WTC11 (cell line): ENCODE results near the gene FAF1. TPM values are rescaled to one million over a fixed set of nuclear protein-coding genes. Genes with fewer than 3 reads are reported as not detected.

Experiments
- ATAC-seq: fragments of 200-7000 bp; cut with Tn5 transposase; 2 replicates; pipeline ENCODE4 v1.10.0; 2021; ENCODE audit warnings: mild to moderate bottlenecking, moderate library complexity
- CTCF ChIA-PET: fragments of 300-600 bp; sonication (Branson Sonifier 250); formaldehyde crosslinking; loops from one replicate; lab custom pipeline; 2021; ENCODE audit warnings: antibody characterized with exemption; lab: Charles Lee
- POLR2A ChIA-PET: fragments of 350-600 bp; sonication (Branson Sonifier 250); formaldehyde crosslinking; loops from one replicate; lab custom pipeline; 2021; ENCODE audit warnings: antibody characterized with exemption; lab: Charles Lee
- DNase-seq: peaks from one replicate; pipeline ENCODE4 v3.0.0; 2021; ENCODE audit warnings: low spot score
- H3K27ac Mint-ChIP-seq: 2 replicates; pipeline ENCODE4 v1.8.0; 2021; ENCODE audit warnings: mixed read lengths
- H3K27me3 Mint-ChIP-seq: 2 replicates; pipeline ENCODE4 v1.8.0; 2021; ENCODE audit warnings: low read depth, mild to moderate bottlenecking, moderate library complexity, mixed read lengths
- H3K36me3 Mint-ChIP-seq: 2 replicates; pipeline ENCODE4 v1.8.0; 2021; ENCODE audit warnings: mixed read lengths
- H3K4me1 Mint-ChIP-seq: 2 replicates; pipeline ENCODE4 v1.8.0; 2022; ENCODE audit warnings: mixed read lengths
- H3K4me3 Mint-ChIP-seq: 2 replicates; pipeline ENCODE4 v1.8.0; 2021; ENCODE audit warnings: mild to moderate bottlenecking, moderate library complexity, mixed read lengths
- H3K9me3 Mint-ChIP-seq: 2 replicates; pipeline ENCODE4 v1.8.0; 2021; ENCODE audit warnings: mixed read lengths
- CREM ChIP-seq: sonication (generic); formaldehyde crosslinking; IDR thresholded peaks from 2 replicates; pipeline ENCODE4 v1.8.1; 2022; ENCODE audit warnings: mild to moderate bottlenecking, missing genetic modification reagents, moderate library complexity
- ELF4 ChIP-seq: sonication (generic); formaldehyde crosslinking; IDR thresholded peaks from 2 replicates; pipeline ENCODE4 v1.8.1; 2022; ENCODE audit warnings: low read depth, mild to moderate bottlenecking, moderate library complexity, missing genetic modification reagents
- EMX1 ChIP-seq: fragments of 250-450 bp; sonication (Bioruptor Pico); IDR thresholded peaks from 2 replicates; pipeline ENCODE4 v1.8.0; 2021; ENCODE audit warnings: mild to moderate bottlenecking
- ETV6 ChIP-seq: sonication (generic); formaldehyde crosslinking; IDR thresholded peaks from 2 replicates; pipeline ENCODE4 v1.8.1; 2022; ENCODE audit warnings: mild to moderate bottlenecking, missing genetic modification reagents
- NFATC4 ChIP-seq: fragments of 250-450 bp; sonication (Bioruptor Pico); IDR thresholded peaks from 2 replicates; pipeline ENCODE4 v1.9.0; 2021; ENCODE audit warnings: mild to moderate bottlenecking
- NR2C2 ChIP-seq: sonication (generic); formaldehyde crosslinking; IDR thresholded peaks from 2 replicates; pipeline ENCODE4 v1.8.0; 2022; ENCODE audit warnings: mild to moderate bottlenecking, missing genetic modification reagents
- RORB ChIP-seq: fragments of 250-450 bp; sonication (Bioruptor Pico); IDR thresholded peaks from 2 replicates; pipeline ENCODE4 v1.9.0; 2021; ENCODE audit warnings: mild to moderate bottlenecking
- SP1 ChIP-seq: sonication (generic); formaldehyde crosslinking; conservative IDR thresholded peaks from 2 replicates; pipeline ENCODE4 v1.8.1; 2022; ENCODE audit warnings: missing genetic modification reagents
- USF2 ChIP-seq: sonication (generic); formaldehyde crosslinking; IDR thresholded peaks from 2 replicates; pipeline ENCODE4 v1.8.1; 2023; ENCODE audit warnings: mild to moderate bottlenecking, missing genetic modification reagents, moderate library complexity
- ZMAT4 ChIP-seq: fragments of 250-450 bp; sonication (Bioruptor Pico); IDR thresholded peaks from 2 replicates; pipeline ENCODE4 v1.9.0; 2021; ENCODE audit warnings: mild to moderate bottlenecking
- ZNF425 ChIP-seq: fragments of 250-450 bp; sonication (Bioruptor Pico); conservative IDR thresholded peaks from 2 replicates; pipeline ENCODE4 v1.9.0; 2021; ENCODE audit warnings: mild to moderate bottlenecking
- total RNA-seq: library from RNA; stranded (reverse); gene quantifications from 3 replicates; pipeline ENCODE4 v1.2.3, GENCODE V29; 2021
- TF ChIP-seq, protein P1 (sequence below): sonication (generic); formaldehyde crosslinking; IDR thresholded peaks from 2 replicates; pipeline ENCODE4 v1.8.1; 2023; ENCODE audit warnings: mild to moderate bottlenecking, missing genetic modification reagents
- TF ChIP-seq, protein P2 (sequence below): sonication (generic); formaldehyde crosslinking; IDR thresholded peaks from 2 replicates; pipeline ENCODE4 v1.8.0; 2023; ENCODE audit warnings: missing genetic modification reagents
- TF ChIP-seq, protein P3 (sequence below): sonication (generic); formaldehyde crosslinking; IDR thresholded peaks from 2 replicates; pipeline ENCODE4 v1.8.0; 2022; ENCODE audit warnings: mild to moderate bottlenecking, missing genetic modification reagents
- TF ChIP-seq, protein P4 (sequence below): sonication (generic); formaldehyde crosslinking; IDR thresholded peaks from 2 replicates; pipeline ENCODE4 v1.8.1; 2023; ENCODE audit warnings: mild to moderate bottlenecking, missing genetic modification reagents, moderate library complexity
- TF ChIP-seq, protein P5 (sequence below): sonication (generic); formaldehyde crosslinking; IDR thresholded peaks from 2 replicates; pipeline ENCODE4 v1.8.0; 2022; ENCODE audit warnings: missing genetic modification reagents

Gene FAF1
- total RNA-seq, 1 experiment from 2014 or later, result 53.5 TPM

- TF ChIP-seq USF2 (CRISPR knock-in tag) (no peak), RORB (no peak), CREM (CRISPR knock-in tag) (no peak), SP1 (no peak), ZNF425 (CRISPR knock-in tag) (no peak), NR2C2 (no peak), ZMAT4 (CRISPR knock-in tag) (no peak)
- TF ChIP-seq, protein P1, sequence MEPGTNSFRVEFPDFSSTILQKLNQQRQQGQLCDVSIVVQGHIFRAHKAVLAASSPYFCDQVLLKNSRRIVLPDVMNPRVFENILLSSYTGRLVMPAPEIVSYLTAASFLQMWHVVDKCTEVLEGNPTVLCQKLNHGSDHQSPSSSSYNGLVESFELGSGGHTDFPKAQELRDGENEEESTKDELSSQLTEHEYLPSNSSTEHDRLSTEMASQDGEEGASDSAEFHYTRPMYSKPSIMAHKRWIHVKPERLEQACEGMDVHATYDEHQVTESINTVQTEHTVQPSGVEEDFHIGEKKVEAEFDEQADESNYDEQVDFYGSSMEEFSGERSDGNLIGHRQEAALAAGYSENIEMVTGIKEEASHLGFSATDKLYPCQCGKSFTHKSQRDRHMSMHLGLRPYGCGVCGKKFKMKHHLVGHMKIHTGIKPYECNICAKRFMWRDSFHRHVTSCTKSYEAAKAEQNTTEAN (CRISPR knock-in tag), result no peak
- TF ChIP-seq, protein P2, sequence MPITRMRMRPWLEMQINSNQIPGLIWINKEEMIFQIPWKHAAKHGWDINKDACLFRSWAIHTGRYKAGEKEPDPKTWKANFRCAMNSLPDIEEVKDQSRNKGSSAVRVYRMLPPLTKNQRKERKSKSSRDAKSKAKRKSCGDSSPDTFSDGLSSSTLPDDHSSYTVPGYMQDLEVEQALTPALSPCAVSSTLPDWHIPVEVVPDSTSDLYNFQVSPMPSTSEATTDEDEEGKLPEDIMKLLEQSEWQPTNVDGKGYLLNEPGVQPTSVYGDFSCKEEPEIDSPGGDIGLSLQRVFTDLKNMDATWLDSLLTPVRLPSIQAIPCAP (CRISPR knock-in tag), result no peak
- TF ChIP-seq, protein P3, sequence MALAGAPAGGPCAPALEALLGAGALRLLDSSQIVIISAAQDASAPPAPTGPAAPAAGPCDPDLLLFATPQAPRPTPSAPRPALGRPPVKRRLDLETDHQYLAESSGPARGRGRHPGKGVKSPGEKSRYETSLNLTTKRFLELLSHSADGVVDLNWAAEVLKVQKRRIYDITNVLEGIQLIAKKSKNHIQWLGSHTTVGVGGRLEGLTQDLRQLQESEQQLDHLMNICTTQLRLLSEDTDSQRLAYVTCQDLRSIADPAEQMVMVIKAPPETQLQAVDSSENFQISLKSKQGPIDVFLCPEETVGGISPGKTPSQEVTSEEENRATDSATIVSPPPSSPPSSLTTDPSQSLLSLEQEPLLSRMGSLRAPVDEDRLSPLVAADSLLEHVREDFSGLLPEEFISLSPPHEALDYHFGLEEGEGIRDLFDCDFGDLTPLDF (CRISPR knock-in tag), result no peak
- TF ChIP-seq, protein P4, sequence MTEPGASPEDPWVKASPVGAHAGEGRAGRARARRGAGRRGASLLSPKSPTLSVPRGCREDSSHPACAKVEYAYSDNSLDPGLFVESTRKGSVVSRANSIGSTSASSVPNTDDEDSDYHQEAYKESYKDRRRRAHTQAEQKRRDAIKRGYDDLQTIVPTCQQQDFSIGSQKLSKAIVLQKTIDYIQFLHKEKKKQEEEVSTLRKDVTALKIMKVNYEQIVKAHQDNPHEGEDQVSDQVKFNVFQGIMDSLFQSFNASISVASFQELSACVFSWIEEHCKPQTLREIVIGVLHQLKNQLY (CRISPR knock-in tag), result no peak
Measured at GRCh38 chr1:50414853-50415234, 545.2 kb downstream of the FAF1 start (continued).

DNA sequence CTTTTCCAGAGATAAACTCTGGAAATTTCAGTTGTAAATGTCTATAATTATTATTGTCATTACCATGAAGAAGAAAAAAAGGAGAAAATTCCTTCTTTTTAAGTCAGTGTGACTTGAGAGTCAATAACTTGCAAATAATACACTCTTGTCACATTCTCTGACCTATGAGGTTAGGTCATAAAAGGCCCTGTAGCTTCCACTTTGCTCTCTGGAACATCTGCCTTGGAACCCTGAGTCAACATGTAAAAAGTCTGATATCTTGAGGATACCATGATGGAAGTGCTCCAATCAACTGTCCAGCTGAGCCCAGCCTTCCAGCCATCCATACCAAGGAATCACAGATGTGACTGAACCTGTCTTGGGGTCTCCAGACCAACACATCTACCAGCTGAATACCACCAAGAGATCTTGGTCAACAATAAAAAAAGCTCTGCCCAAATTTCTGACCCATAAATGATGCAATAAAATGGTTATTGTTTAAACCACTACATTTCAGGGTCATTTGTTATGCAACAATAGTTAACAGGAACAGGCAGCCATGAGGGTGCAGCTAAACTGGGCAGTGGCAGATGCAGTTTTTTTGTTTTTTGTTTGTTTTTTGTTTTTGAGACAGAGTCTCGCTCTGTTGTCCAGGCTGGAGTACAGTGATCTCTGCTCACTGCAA, 547.1 kb downstream of the FAF1 start:
- Mint-ChIP-seq H3K4me3 (no peak overlapping the region), H3K9me3 (peaks cover 4% of the 10 kb centered on the region), H3K27me3 (peaks cover 89% of the 10 kb centered on the region), H3K4me1 (peaks cover 22% of the 10 kb centered on the region), H3K36me3 (peaks cover 7% of the 10 kb centered on the region), H3K27ac (no peak overlapping the region)
- DNase-seq (no peak), ATAC-seq (no peak)
- ChIA-PET CTCF (interaction anchor here (1.1 kb wide), 1 partner anchor 12 kb away, joined by 3 read pairs; no protein-coding TSS in a partner anchor), POLR2A (no interaction called here)
- TF ChIP-seq ETV6 (CRISPR knock-in tag), result no peak
- no peak for TF ChIP-seq EMX1 (CRISPR knock-in tag)
- no peak for TF ChIP-seq NFATC4
- TF ChIP-seq, protein P5, sequence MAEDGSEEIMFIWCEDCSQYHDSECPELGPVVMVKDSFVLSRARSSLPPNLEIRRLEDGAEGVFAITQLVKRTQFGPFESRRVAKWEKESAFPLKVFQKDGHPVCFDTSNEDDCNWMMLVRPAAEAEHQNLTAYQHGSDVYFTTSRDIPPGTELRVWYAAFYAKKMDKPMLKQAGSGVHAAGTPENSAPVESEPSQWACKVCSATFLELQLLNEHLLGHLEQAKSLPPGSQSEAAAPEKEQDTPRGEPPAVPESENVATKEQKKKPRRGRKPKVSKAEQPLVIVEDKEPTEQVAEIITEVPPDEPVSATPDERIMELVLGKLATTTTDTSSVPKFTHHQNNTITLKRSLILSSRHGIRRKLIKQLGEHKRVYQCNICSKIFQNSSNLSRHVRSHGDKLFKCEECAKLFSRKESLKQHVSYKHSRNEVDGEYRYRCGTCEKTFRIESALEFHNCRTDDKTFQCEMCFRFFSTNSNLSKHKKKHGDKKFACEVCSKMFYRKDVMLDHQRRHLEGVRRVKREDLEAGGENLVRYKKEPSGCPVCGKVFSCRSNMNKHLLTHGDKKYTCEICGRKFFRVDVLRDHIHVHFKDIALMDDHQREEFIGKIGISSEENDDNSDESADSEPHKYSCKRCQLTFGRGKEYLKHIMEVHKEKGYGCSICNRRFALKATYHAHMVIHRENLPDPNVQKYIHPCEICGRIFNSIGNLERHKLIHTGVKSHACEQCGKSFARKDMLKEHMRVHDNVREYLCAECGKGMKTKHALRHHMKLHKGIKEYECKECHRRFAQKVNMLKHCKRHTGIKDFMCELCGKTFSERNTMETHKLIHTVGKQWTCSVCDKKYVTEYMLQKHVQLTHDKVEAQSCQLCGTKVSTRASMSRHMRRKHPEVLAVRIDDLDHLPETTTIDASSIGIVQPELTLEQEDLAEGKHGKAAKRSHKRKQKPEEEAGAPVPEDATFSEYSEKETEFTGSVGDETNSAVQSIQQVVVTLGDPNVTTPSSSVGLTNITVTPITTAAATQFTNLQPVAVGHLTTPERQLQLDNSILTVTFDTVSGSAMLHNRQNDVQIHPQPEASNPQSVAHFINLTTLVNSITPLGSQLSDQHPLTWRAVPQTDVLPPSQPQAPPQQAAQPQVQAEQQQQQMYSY (CRISPR knock-in tag), result no peak
- TF ChIP-seq ELF4 (CRISPR knock-in tag), result no peak
- TF ChIP-seq SP1, result no peak
